Type B pancreatic cell (in vitro differentiated cells): ENCODE results near the gene GMEB2. TPM values are rescaled to one million over a fixed set of nuclear protein-coding genes. Genes with fewer than 3 reads are reported as not detected.
"Not testable (repeated sequence)": the region's sequence is repeated elsewhere in the genome, so short reads cannot be mapped to it uniquely, and the experiment has no call there.

Experiments
- DNase-seq: peaks from one replicate; pipeline ENCODE4 v3.0.0; 2021; ENCODE audit warnings: mixed read lengths; ENCODE audit not compliant: unreplicated experiment; ENCODE audit errors: extremely low spot score
- H3K27ac Mint-ChIP-seq: 2 replicates; pipeline ENCODE4 v1.8.0; 2021; ENCODE audit warnings: mild to moderate bottlenecking, mixed read lengths
- H3K27me3 Mint-ChIP-seq: 2 replicates; pipeline ENCODE4 v1.8.0; 2021; ENCODE audit warnings: mixed read lengths
- H3K36me3 Mint-ChIP-seq: 2 replicates; pipeline ENCODE4 v1.8.0; 2021; ENCODE audit warnings: mixed read lengths
- H3K4me1 Mint-ChIP-seq: one replicate; pipeline ENCODE4 v1.8.0; 2021; ENCODE audit warnings: mixed read lengths; ENCODE audit not compliant: unreplicated experiment
- H3K4me3 Mint-ChIP-seq: 2 replicates; pipeline ENCODE4 v1.8.0; 2021; ENCODE audit warnings: mild to moderate bottlenecking, mixed read lengths
- H3K9me3 Mint-ChIP-seq: 2 replicates; pipeline ENCODE4 v1.8.0; 2021; ENCODE audit warnings: mixed read lengths
- CTCF ChIP-seq: fragments of 200-600 bp; sonication (generic); conservative IDR thresholded peaks from 2 replicates; pipeline ENCODE4 v1.5.0; 2021; ENCODE audit warnings: antibody characterized with exemption, mild to moderate bottlenecking
- total RNA-seq: library from RNA; stranded (reverse); gene quantifications from 2 replicates; pipeline ENCODE4 v1.2.1, GENCODE V29; 2021; ENCODE audit warnings: low replicate concordance

GMEB2 gene
- total RNA-seq, 1 donor from 2014 or later, result 13.9 TPM

GRCh38 chr20:63642527-63643247, 15.8 kb upstream of the GMEB2 start:
- TF ChIP-seq CTCF, result no peak
- Mint-ChIP-seq H3K27ac (no peak overlapping the region), H3K4me1 (no peaks in the 10 kb centered on the region), H3K27me3 (no peaks in the 10 kb centered on the region), H3K4me3 (peak overlapping the region; percentile 82), H3K9me3 (no peaks in the 10 kb centered on the region), H3K36me3 (no peaks in the 10 kb centered on the region)
- no peak for DNase-seq

GRCh38 chr20:63641792-63642523, 15.1 kb upstream of the GMEB2 start:
- peak; percentile 95 for DNase-seq
- peak; percentile 70 for TF ChIP-seq CTCF
- Mint-ChIP-seq H3K27me3 (no peaks in the 10 kb centered on the region), H3K36me3 (no peaks in the 10 kb centered on the region), H3K9me3 (no peaks in the 10 kb centered on the region), H3K27ac (no peak overlapping the region), H3K4me3 (peak overlapping the region; percentile 74), H3K4me1 (no peaks in the 10 kb centered on the region)

- no peaks in the 10 kb centered on the region for H3K9me3 Mint-ChIP-seq
- H3K4me1 Mint-ChIP-seq, result no peaks in the 10 kb centered on the region
- TF ChIP-seq CTCF, result no peak
- no peaks in the 10 kb centered on the region for H3K27me3 Mint-ChIP-seq
- DNase-seq, result no peak
- no peaks in the 10 kb centered on the region for H3K36me3 Mint-ChIP-seq
- H3K27ac Mint-ChIP-seq, result no peak overlapping the region
- no peak overlapping the region for H3K4me3 Mint-ChIP-seq
Measured at GRCh38 chr20:63641146-63641791, 14.4 kb upstream of the GMEB2 start.

- not testable (repeated sequence) for H3K27me3 Mint-ChIP-seq, H3K36me3 Mint-ChIP-seq, H3K4me1 Mint-ChIP-seq, H3K27ac Mint-ChIP-seq, H3K4me3 Mint-ChIP-seq, DNase-seq, H3K9me3 Mint-ChIP-seq
Measured at GRCh38 chr20:63640686-63641085, 13.8 kb upstream of the GMEB2 start.

- no peak overlapping the region for H3K27ac Mint-ChIP-seq
- no peak for DNase-seq
- no peak for TF ChIP-seq CTCF
- no peaks in the 10 kb centered on the region for H3K4me1 Mint-ChIP-seq
- no peaks in the 10 kb centered on the region for H3K27me3 Mint-ChIP-seq
- no peak overlapping the region for H3K4me3 Mint-ChIP-seq
- H3K36me3 Mint-ChIP-seq, result no peaks in the 10 kb centered on the region
- H3K9me3 Mint-ChIP-seq, result no peaks in the 10 kb centered on the region
Measured at GRCh38 chr20:63640086-63640485, 13.2 kb upstream of the GMEB2 start.
